ENCODE data around the gene ERBB4.

The ERBB4 gene

DNA sequence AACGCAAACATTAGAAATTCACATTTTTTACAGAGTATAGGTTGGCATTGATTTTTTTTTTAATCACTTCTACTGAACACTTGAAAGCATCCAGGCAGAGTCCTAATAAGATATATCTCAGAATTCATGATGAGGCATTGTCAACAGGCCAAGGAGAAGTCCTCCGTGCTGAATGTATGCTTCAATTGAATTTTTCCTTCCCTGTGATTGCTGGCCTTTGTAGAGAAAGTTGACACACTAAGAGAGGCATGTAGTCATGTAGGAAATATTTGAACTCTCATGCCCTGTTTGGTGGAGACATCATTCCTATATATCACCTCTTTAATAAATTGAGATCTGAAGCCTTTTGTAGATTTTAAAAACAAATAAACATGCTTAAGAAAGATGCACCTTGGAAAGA lies 1137.3 kb downstream of the ERBB4 start:
- Mint-ChIP-seq H3K36me3 (no peaks in the 10 kb centered on the region), H3K9me3 (peaks cover 14% of the 10 kb centered on the region), H3K4me1 (no peaks in the 10 kb centered on the region), H3K4me3 (no peak overlapping the region), H3K27ac (no peak overlapping the region)
- ATAC-seq = no peak
- DNase-seq (ENCODE audit: low spot score in 2 of 2) = no peak

DNA sequence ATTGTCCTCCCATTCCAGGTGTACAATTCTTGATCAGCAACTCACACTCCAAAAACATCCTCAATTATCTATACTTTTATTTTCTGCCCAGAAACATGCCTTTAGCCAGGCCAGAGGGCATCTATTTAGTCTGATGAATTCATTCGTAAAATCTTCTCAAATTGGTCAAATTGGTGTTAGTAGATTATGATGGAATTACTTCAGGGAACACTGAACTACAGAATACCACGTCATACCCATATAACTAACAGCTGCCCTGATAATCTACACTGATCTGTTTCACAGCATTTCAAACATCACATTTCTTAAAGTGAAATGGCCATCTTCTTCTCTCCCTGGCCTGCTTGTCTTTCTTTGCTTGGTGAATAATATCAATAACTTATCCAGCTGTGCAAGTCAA lies 1140.8 kb downstream of the ERBB4 start:
- no peak for DNase-seq (ENCODE audit: low spot score in 2 of 2)
- H3K4me1 Mint-ChIP-seq = no peaks in the 10 kb centered on the region
- no peak overlapping the region for H3K27ac Mint-ChIP-seq
- no peak overlapping the region for H3K4me3 Mint-ChIP-seq
- no peak for ATAC-seq
- H3K9me3 Mint-ChIP-seq = peaks cover 4% of the 10 kb centered on the region
- H3K36me3 Mint-ChIP-seq = no peaks in the 10 kb centered on the region

DNA sequence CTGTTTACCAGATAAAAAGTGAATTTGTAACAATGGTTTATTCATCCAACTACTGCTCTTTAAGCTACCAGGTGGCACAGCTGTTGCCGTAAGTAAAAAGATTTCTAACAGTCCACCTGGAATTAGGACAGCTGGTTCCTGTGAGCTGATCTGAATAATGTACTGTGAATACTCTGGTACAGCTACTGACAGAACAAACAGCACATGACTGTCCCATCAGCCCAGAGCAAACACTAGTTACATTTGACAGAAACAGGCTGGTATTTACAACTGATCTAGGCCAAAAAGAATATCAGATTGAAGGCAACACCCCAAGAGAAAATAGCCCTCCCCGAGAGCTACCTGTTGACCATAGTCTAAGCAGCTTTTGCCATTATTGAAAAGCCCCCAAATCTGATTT lies 1141.8 kb downstream of the ERBB4 start:
- Mint-ChIP-seq H3K36me3 (no peaks in the 10 kb centered on the region), H3K4me3 (no peak overlapping the region), H3K4me1 (no peaks in the 10 kb centered on the region), H3K27ac (no peak overlapping the region), H3K9me3 (peaks cover 4% of the 10 kb centered on the region)
- DNase-seq (ENCODE audit: low spot score in 2 of 2) = no peak
- ATAC-seq = no peak

DNA sequence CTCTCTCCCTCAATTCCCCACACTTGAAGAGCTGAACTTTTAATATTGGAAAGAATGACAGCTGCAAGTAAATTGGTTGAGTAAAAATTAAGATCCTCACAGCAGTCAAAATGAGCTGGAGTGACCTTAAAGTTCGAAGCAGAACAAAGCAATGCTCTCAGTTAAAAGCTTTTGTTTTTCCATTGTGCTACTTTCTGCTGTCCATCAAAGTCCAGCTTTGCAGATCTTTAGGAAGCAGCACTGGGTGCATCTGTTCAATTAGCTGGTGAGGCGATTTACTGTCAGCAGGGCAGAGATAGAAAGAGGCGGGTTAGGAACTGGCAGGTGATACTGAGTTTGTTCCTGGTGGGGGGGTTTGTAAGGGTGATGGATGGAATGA lies 1147.4 kb downstream of the ERBB4 start:
- ATAC-seq (no peak), DNase-seq (ENCODE audit: low spot score in 2 of 2) (no peak)
- H3K27ac Mint-ChIP-seq = no peak overlapping the region
- H3K4me3 Mint-ChIP-seq = no peak overlapping the region
- peaks cover 3% of the 10 kb centered on the region for H3K9me3 Mint-ChIP-seq
- H3K4me1 Mint-ChIP-seq = no peaks in the 10 kb centered on the region
- H3K36me3 Mint-ChIP-seq = no peaks in the 10 kb centered on the region

DNA sequence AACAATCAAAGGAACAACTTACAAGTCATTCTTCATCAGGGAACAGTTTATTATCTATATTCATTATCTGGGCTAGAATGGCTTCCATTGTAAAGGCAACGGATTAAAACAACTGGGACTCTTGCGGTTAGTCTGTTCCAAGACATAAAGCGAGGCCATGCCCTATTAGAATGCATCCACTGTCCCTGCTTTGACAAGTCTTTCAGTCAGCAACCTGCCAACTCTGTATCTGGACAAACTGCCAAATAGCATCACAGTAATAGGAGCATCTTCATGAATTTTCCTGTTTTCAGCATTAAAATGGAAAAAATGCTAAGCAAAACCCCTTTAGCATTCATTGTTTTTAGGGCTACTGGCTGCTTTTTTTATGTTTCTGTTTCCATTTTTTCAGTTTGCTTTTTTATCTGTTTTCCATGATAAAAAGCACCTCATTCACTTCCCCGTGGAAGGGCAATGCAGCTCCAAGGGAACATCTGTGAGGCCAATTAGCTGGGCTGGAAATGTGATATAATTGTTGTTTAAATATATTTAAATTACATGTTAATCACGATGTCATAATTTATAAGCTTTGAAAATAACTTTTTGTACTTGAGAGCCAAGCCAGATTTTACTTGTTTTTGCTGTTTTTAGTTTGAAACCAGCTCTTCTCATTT lies 1147.9 kb downstream of the ERBB4 start:
- Mint-ChIP-seq H3K36me3 (no peaks in the 10 kb centered on the region), H3K27ac (no peak overlapping the region), H3K9me3 (peaks cover 3% of the 10 kb centered on the region), H3K4me1 (no peaks in the 10 kb centered on the region), H3K4me3 (no peak overlapping the region)
- DNase-seq (ENCODE audit: low spot score in 2 of 2) (no peak), ATAC-seq (no peak)

DNA sequence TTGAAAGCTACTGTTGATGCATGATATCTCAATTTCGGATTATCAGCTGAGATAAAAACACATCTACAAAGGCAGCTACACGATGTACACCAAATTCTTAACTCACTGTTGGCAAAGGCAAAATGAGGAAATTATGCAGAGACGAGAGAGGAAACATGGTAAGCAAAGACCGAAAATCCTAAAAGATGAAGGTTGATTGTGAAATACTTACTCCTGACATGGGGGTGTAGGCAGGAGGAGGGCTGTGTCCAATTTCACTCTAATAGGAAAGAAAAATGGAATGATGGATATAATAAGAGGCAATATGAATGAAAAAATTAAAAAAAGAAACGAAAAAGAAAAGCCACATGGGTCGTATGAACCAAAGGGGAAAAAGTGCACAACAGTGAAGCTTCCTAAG lies 1150.9 kb downstream of the ERBB4 start:
- H3K27ac Mint-ChIP-seq = no peak overlapping the region
- peaks cover 3% of the 10 kb centered on the region for H3K9me3 Mint-ChIP-seq
- H3K36me3 Mint-ChIP-seq = no peaks in the 10 kb centered on the region
- no peak overlapping the region for H3K4me3 Mint-ChIP-seq
- ATAC-seq = no peak
- H3K4me1 Mint-ChIP-seq = no peaks in the 10 kb centered on the region
- DNase-seq (ENCODE audit: low spot score in 2 of 2) = no peak

DNA sequence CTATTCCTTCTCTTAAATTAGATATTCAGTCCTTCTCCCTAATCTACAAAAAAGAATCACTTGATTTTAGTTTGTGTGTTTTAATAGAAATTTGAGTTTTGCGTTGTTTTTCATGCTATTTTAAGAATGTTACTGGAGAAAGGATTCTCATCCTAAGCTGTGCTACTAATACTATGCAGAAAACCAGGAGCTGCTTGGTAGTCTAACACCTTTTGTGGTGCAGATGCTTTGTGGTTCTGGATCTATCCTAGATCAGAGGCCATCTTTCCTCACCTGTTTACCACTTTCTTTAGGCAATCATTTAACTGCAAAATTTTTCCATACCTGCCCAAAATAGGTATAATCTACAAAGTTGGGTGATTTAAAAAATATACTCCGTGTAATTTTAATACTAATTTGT lies 1158.6 kb downstream of the ERBB4 start:
- ATAC-seq = no peak
- Mint-ChIP-seq H3K9me3 (peaks cover 2% of the 10 kb centered on the region), H3K27ac (no peak overlapping the region)

DNA sequence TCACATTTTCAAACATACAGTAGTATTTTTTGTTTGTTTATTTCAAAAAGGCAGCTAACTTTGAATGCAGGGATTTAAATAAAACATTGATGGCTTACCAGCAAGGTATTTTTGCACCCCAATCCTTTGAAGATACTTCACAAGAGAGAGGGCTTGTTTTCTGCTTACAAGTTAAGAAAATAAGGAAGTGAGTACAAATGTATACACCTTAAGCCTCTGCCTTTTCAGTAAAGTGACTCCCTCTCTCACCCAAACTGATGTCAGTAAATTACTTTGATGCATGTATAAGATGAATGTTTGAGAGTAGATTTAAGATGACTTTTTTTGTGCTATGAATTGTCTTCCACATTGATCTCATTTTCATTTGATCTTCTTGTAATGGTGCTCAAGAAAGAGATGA lies 1162.2 kb downstream of the ERBB4 start:
- Mint-ChIP-seq H3K4me3 (no peak overlapping the region), H3K27ac (no peak overlapping the region), H3K9me3 (peaks cover 6% of the 10 kb centered on the region), H3K4me1 (no peaks in the 10 kb centered on the region), H3K36me3 (no peaks in the 10 kb centered on the region)
- no peak for DNase-seq (ENCODE audit: low spot score in 2 of 2)
- ATAC-seq = no peak

More for the DNA sequence above, 1158.6 kb downstream of the ERBB4 start:
- no peak overlapping the region for H3K4me3 Mint-ChIP-seq
- DNase-seq (ENCODE audit: low spot score in 2 of 2) = no peak
- no peaks in the 10 kb centered on the region for H3K36me3 Mint-ChIP-seq
- H3K4me1 Mint-ChIP-seq = no peaks in the 10 kb centered on the region

DNA sequence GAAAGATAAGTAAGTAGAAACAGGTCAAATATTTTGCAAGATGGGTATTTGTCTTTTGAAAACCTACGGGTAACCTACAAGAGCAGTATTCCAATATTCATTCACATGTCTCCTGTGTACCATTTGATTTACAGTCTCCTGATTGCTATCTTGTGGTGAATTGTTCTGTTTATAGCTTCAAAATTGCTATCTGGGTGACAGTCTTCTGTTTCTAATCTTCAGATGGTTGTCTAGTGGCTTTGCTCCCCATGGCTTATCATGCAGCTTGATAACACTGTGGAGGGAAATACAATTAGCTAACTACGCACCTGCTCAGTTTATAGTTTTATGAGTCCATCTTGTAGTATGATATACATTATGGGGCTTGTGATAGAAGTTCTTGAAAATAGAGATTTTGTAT lies 1165.4 kb downstream of the ERBB4 start:
- no peak overlapping the region for H3K27ac Mint-ChIP-seq
- ATAC-seq (no peak), DNase-seq (ENCODE audit: low spot score in 2 of 2) (no peak)
- H3K4me3 Mint-ChIP-seq = no peak overlapping the region
- no peaks in the 10 kb centered on the region for H3K36me3 Mint-ChIP-seq
- peaks cover 8% of the 10 kb centered on the region for H3K9me3 Mint-ChIP-seq
- no peaks in the 10 kb centered on the region for H3K4me1 Mint-ChIP-seq

DNA sequence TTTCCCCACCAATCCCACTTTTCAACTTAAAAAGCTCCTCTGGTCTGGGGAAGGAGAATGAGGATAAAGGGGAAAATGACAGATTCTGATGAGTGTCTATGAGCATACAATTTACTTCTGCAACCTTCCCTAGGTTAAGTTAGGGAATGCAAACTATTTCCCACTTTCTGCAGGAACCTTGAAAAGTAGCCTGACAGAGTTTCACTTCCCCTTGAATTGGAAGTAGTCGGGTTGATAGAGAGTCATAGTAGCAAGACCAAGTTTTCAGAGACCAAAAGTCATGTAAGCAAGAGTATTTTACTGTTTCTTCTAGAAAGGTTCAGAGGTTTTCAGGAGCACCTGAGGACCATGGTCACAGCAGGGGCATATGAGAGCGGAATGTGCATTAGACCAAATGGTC lies 1167.1 kb downstream of the ERBB4 start:
- Mint-ChIP-seq H3K9me3 (peaks cover 10% of the 10 kb centered on the region), H3K27ac (no peak overlapping the region), H3K36me3 (no peaks in the 10 kb centered on the region), H3K4me3 (no peak overlapping the region), H3K4me1 (no peaks in the 10 kb centered on the region)
- no peak for DNase-seq (ENCODE audit: low spot score in 2 of 2)
- no peak for ATAC-seq

DNA sequence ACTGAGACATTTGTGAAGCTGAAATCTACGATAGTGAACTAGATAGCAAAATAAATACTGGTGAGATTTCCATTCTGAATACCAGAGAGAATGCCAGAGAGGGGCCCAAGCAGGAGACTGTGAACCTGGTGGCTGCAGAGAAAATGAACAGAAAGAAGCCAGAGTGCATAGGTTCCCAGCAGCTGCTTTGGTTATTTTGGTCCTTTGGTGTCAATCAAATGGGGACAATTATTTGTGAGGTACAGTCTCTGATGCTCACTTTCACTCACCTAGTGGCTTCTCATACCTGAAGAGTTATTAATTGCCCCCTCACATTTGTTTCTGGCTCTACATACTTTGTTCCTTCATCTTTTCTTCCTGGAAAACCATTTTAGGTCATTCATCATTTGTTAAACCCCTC lies 1170.1 kb downstream of the ERBB4 start:
- no peak overlapping the region for H3K27ac Mint-ChIP-seq
- no peak overlapping the region for H3K4me3 Mint-ChIP-seq
- DNase-seq (ENCODE audit: low spot score in 2 of 2) (no peak), ATAC-seq (no peak)
- H3K36me3 Mint-ChIP-seq = no peaks in the 10 kb centered on the region
- H3K9me3 Mint-ChIP-seq = peaks cover 13% of the 10 kb centered on the region
- H3K4me1 Mint-ChIP-seq = no peaks in the 10 kb centered on the region

DNA sequence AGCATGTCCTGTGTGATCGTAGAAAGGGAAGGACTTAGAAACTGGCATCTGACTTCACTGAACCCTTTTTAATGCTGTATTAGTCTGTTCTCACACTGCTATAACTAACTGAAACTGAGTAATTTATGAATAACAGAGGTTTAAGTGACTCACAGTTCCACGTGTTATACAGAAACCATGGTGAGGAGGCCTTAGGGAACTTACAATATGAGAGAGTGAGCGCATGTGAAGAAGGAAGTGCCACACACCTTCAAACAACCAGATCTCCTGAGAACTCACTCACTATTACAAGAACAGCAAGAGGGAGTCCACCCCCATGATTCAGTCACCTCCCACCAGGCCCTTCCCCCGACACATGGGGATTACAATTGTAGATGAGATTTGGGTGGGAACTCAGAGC lies 1170.9 kb downstream of the ERBB4 start:
- H3K4me1 Mint-ChIP-seq = no peaks in the 10 kb centered on the region
- peaks cover 13% of the 10 kb centered on the region for H3K9me3 Mint-ChIP-seq
- no peak overlapping the region for H3K27ac Mint-ChIP-seq
- ATAC-seq (peak; percentile 48), DNase-seq (ENCODE audit: low spot score in 2 of 2) (no peak)
- no peak overlapping the region for H3K4me3 Mint-ChIP-seq
- H3K36me3 Mint-ChIP-seq = no peaks in the 10 kb centered on the region

DNA sequence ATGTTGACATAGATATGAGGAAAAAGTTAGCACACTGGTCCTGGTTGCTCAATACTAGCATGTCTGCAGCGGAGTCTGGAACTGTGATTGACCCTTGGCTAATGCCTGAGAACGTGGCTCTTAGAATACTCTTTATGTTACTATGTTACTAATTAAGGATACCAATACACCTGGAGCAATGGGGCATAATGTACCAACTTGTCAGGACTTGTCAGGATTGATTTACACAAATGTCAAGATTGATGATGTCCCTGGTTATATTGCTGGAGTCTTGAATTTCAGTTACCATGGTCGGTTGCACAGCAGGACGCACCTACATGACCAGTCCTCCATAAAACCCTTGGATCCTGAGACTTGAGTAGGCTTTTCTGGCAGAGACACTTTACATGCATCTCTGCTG lies 1171.3 kb downstream of the ERBB4 start:
- Mint-ChIP-seq H3K4me1 (no peaks in the 10 kb centered on the region), H3K9me3 (peaks cover 14% of the 10 kb centered on the region), H3K27ac (no peak overlapping the region), H3K36me3 (no peaks in the 10 kb centered on the region), H3K4me3 (no peak overlapping the region)
- DNase-seq (ENCODE audit: low spot score in 2 of 2) (no peak), ATAC-seq (no peak)

DNA sequence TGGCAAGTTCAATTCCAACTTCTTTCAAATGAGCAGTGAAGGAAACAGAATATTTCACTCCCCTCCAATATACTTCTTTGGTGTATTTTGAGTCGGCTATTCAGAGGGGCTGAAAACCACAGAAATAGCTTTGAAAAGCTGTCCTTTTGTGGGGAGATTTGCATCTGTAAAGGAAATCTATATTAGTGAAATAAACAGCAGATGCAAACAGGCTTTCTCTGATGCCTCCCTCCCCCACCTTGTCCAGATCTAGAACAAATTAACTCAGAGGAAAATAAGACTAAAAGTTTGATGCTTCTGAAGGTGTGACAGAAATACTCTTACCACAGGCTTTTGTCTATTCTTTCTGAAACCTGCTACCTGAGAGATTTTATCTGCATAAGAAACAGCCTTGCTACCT lies 1173.7 kb downstream of the ERBB4 start:
- Mint-ChIP-seq H3K36me3 (no peaks in the 10 kb centered on the region), H3K4me1 (no peaks in the 10 kb centered on the region), H3K4me3 (no peak overlapping the region), H3K9me3 (peaks cover 18% of the 10 kb centered on the region), H3K27ac (no peak overlapping the region)
- ATAC-seq = no peak
- DNase-seq (ENCODE audit: low spot score in 2 of 2) = no peak

DNA sequence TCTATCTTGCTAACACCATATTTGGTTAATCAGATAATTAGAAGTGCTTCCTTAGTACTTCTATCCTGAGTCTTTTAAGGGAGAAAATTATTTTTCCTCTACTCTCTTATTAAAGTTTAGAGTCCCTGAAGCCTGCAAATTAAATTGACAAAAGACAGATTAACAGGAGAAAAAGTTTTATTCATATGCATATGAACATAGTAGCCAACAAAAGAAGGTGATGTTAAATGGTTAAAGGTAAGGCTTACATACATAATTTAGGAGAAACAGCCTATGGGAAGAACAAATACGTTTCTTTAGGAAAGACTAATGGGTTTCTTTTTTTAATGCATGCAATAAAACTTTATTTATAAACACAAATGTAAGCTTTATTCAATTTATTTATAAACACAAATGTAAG lies 1177.2 kb downstream of the ERBB4 start:
- Mint-ChIP-seq H3K27ac (no peak overlapping the region), H3K9me3 (peaks cover 23% of the 10 kb centered on the region), H3K36me3 (no peaks in the 10 kb centered on the region), H3K4me3 (no peak overlapping the region), H3K4me1 (no peaks in the 10 kb centered on the region)
- ATAC-seq (no peak), DNase-seq (ENCODE audit: low spot score in 2 of 2) (no peak)

DNA sequence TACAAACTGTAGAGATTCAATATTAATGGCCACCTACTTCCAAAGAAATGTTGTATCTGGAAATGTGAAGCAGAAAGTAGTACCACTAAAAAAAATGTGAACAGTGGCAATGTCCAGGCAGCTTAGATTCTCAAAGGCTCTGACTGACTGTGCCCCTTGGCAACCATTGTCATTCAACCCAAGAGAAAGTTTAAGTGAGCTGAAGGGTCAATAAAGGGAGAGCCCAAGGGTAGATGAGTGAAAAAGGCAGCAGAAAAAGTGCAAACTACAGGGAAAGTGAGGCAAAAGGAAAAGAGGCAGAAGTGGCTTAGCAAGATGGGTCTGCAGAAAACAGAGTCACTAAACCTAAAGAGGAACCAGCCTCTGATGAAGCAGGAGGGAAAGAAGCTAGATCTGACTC lies 1179.3 kb downstream of the ERBB4 start:
- Mint-ChIP-seq H3K27ac (no peak overlapping the region), H3K4me3 (no peak overlapping the region), H3K36me3 (no peaks in the 10 kb centered on the region), H3K4me1 (no peaks in the 10 kb centered on the region), H3K9me3 (peaks cover 20% of the 10 kb centered on the region)
- ATAC-seq (no peak), DNase-seq (ENCODE audit: low spot score in 2 of 2) (no peak)

DNA sequence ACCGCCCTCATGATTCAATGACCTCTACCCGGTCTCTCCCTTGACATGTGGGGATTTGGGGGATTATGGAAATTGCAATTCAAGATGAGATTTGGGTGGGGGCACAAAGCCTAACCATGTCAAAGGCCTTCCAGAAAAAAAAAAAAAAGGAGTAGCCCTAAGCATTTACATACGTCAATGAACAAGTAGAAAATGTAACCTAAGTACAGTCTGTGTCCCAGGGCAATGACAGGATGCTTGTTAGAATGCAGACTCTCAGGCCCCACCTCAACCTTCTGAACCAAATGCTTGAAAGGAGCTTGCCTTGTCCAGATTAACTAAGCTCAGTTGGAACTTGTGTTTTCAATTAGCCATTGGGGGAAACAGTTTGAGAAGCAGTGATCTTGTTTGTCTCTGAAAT lies 1180.1 kb downstream of the ERBB4 start:
- no peaks in the 10 kb centered on the region for H3K36me3 Mint-ChIP-seq

More for the DNA sequence above, 1180.1 kb downstream of the ERBB4 start:
- Mint-ChIP-seq H3K27ac (no peak overlapping the region), H3K4me3 (no peak overlapping the region), H3K9me3 (peaks cover 20% of the 10 kb centered on the region), H3K4me1 (no peaks in the 10 kb centered on the region)
- DNase-seq (ENCODE audit: low spot score in 2 of 2) (no peak), ATAC-seq (no peak)
